Measurements from ENCODE around the gene TMEM147.

TMEM147 gene

DNA sequence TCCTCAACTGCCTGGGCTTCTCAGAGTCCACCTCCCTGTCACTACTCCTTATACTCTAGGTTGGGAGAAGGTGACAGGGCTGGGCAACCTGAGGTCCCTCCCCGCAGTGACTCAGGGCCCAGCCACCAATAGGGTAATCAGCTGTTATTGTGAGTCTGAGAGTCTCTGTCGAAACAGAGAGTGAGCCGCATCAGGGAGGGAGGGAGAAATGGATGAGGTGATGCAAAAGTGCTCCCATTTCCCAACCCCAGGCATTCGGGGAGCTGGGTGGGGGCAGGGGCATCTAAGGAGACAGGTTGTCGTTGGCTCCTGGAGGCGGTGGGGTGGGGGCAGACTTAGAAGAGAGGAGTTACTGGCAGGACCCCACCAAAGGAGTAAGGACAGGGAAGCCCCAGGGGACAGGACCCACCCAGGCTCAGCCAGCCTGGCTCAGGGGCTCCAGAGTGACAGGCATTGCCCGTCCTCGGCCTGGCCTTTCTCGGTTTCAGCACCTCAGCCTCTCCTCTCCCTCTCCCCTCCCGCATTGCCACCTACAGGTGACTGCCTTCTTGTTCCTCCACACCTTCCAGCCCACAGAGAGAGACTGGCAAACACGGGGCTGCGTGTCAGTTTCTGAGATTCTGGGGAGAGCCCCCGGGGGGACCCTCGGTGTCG is 31.7 kb upstream of the TMEM147 start, which contains the start of gene DMKN:
Gene DMKN (minus strand): TSS at position 22 of the 654 bp plus-strand sequence. CDS start 174 bp downstream, outside the sequence.
- H3K4me3 ChIP-seq (ENCODE audit: low read depth, low read length, poor library complexity, severe bottlenecking) = no peak within 1 kb of the TSS
- H3K36me3 ChIP-seq (ENCODE audit: insufficient read depth, low read length) = no peaks in the 10 kb centered on the region
- no peak within 1 kb of the TSS for H3K9ac ChIP-seq (ENCODE audit: low read length)
- no peak within 1 kb of the TSS for H3K27ac ChIP-seq (ENCODE audit: low read depth, low read length, poor library complexity, severe bottlenecking)
- no peaks in the 10 kb centered on the region for H3K4me1 ChIP-seq (ENCODE audit: insufficient read depth, low read length, severe bottlenecking)
- no peaks in the 10 kb centered on the region for H3K9me3 ChIP-seq (ENCODE audit: low read length)
- H3F3A ChIP-seq (ENCODE audit: insufficient read depth, low read length) = no peaks in the 10 kb centered on the region
- H3K9me2 ChIP-seq (ENCODE audit: low read depth, low read length) = no peaks in the 10 kb centered on the region
- H2AFZ ChIP-seq (ENCODE audit: low read length) = no peak within 1 kb of the TSS
- H3K79me2 ChIP-seq (ENCODE audit: insufficient read depth, low read length) = no peaks in the 10 kb centered on the region
- peaks cover 5% of the 10 kb centered on the region; the same call in 1 of the 2 replicates for H3K27me3 ChIP-seq (ENCODE audit: insufficient read depth, low read length)
- H3K4me2 ChIP-seq (ENCODE audit: low read length) = no peak within 1 kb of the TSS
- no peak for TF ChIP-seq EZH2 (IDR thresholded peaks at IDR 0.05; ENCODE audit: borderline replicate concordance, low read length)
- TF ChIP-seq, protein P1, sequence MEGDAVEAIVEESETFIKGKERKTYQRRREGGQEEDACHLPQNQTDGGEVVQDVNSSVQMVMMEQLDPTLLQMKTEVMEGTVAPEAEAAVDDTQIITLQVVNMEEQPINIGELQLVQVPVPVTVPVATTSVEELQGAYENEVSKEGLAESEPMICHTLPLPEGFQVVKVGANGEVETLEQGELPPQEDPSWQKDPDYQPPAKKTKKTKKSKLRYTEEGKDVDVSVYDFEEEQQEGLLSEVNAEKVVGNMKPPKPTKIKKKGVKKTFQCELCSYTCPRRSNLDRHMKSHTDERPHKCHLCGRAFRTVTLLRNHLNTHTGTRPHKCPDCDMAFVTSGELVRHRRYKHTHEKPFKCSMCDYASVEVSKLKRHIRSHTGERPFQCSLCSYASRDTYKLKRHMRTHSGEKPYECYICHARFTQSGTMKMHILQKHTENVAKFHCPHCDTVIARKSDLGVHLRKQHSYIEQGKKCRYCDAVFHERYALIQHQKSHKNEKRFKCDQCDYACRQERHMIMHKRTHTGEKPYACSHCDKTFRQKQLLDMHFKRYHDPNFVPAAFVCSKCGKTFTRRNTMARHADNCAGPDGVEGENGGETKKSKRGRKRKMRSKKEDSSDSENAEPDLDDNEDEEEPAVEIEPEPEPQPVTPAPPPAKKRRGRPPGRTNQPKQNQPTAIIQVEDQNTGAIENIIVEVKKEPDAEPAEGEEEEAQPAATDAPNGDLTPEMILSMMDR (IDR thresholded peaks at IDR 0.05; ENCODE audit: low read length) = no peak
- H4K20me1 ChIP-seq (ENCODE audit: insufficient read depth, low read length) = no peaks in the 10 kb centered on the region

DNA sequence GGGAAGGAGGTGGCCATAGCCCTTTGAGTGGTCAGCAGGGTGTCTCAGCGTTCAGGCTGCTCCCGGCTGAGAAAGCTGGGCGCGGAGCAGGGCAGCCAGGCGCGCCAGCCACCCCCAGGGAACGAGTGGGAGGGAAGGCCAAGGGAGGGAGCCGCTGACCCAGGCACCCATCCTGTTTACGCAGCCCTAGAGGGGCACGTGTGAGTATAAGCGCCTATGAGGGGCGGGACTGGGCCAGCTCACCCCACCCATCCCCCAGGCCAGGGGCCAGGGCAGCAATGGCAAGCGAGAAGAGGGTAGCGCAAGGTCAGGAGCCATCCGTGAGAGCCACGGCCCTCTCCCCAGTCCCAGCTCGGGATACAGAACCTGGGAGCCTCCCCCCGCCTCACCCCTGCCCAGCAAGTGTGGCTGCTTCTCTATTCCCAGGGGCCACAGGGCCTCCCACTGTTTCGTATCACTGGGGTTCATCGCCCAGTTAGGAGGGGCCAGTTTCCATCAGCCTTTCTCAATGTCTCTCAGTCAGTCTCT is 31.1 kb upstream of the TMEM147 start:
- Histone ChIP-seq H3K36me3 (ENCODE audit: insufficient read depth, low read length) (no peaks in the 10 kb centered on the region), H3K27me3 (ENCODE audit: insufficient read depth, low read length) (peaks cover 5% of the 10 kb centered on the region; the same call in 1 of the 2 replicates), H2AFZ (ENCODE audit: low read length) (no peak overlapping the region), H3K4me3 (ENCODE audit: low read depth, low read length, poor library complexity, severe bottlenecking) (no peak overlapping the region), H3K79me2 (ENCODE audit: insufficient read depth, low read length) (no peaks in the 10 kb centered on the region), H3K9me3 (ENCODE audit: low read length) (no peaks in the 10 kb centered on the region), H4K20me1 (ENCODE audit: insufficient read depth, low read length) (no peaks in the 10 kb centered on the region), H3K4me2 (ENCODE audit: low read length) (no peak overlapping the region), H3F3A (ENCODE audit: insufficient read depth, low read length) (no peaks in the 10 kb centered on the region), H3K9ac (ENCODE audit: low read length) (no peak overlapping the region), H3K4me1 (ENCODE audit: insufficient read depth, low read length, severe bottlenecking) (no peaks in the 10 kb centered on the region), H3K9me2 (ENCODE audit: low read depth, low read length) (no peaks in the 10 kb centered on the region), H3K27ac (ENCODE audit: low read depth, low read length, poor library complexity, severe bottlenecking) (no peak overlapping the region)
- TF ChIP-seq, protein P1 (IDR thresholded peaks at IDR 0.05; ENCODE audit: low read length) = no peak
- TF ChIP-seq EZH2 (IDR thresholded peaks at IDR 0.05; ENCODE audit: borderline replicate concordance, low read length) = no peak

DNA sequence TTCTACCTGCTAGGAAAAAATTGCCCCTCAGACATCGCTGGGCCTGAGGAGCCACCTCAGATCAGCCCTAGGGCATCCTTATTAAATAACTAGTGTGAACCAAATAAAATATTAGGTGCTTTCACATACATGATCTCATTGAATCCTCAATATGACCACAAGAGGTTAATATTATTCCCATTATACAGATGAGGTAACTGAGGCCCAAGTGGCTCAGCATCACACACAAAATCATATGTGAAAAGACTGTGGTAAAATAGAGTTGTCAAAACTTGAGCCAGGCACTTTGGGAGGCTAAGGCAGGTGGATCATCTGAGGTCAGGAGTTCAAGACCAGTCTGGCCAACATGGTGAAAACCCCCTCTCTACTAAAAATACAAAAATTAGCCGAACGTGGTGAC is 29.1 kb upstream of the TMEM147 start:
- Histone ChIP-seq H3K27me3 (ENCODE audit: insufficient read depth, low read length) (peaks cover 5% of the 10 kb centered on the region; the same call in 1 of the 2 replicates), H3F3A (ENCODE audit: insufficient read depth, low read length) (no peaks in the 10 kb centered on the region)

More for the DNA sequence above, 29.1 kb upstream of the TMEM147 start:
- Histone ChIP-seq H3K9ac (ENCODE audit: low read length) (no peak overlapping the region), H2AFZ (ENCODE audit: low read length) (no peak overlapping the region), H3K4me2 (ENCODE audit: low read length) (no peak overlapping the region), H3K4me3 (ENCODE audit: low read depth, low read length, poor library complexity, severe bottlenecking) (no peak overlapping the region), H4K20me1 (ENCODE audit: insufficient read depth, low read length) (no peaks in the 10 kb centered on the region), H3K36me3 (ENCODE audit: insufficient read depth, low read length) (no peaks in the 10 kb centered on the region), H3K9me3 (ENCODE audit: low read length) (no peaks in the 10 kb centered on the region), H3K27ac (ENCODE audit: low read depth, low read length, poor library complexity, severe bottlenecking) (no peak overlapping the region), H3K4me1 (ENCODE audit: insufficient read depth, low read length, severe bottlenecking) (no peaks in the 10 kb centered on the region), H3K79me2 (ENCODE audit: insufficient read depth, low read length) (no peaks in the 10 kb centered on the region), H3K9me2 (ENCODE audit: low read depth, low read length) (no peaks in the 10 kb centered on the region)
- TF ChIP-seq, protein P1 (IDR thresholded peaks at IDR 0.05; ENCODE audit: low read length) = no peak
- TF ChIP-seq EZH2 (IDR thresholded peaks at IDR 0.05; ENCODE audit: borderline replicate concordance, low read length) = no peak

Measured in OCI-LY1 (cell line).